T-helper 2 cell treated with Interferon-gamma antibody and Interleukin-4, amounts not matched to agents 100 ng/mL and 5 ng/mL, for 36 hours (primary cell): ENCODE results near the gene SLC6A2. TPM values are rescaled to one million over a fixed set of nuclear protein-coding genes. Genes with fewer than 3 reads are reported as not detected.

Experiments
- intact Hi-C: fragments of 100-400 bp; cut with micrococcal nuclease; formaldehyde crosslinking; loops from one replicate; pipeline ENCODE4 v1.15.1; 2023
- total RNA-seq: library from RNA; stranded (reverse); gene quantifications from 2 replicates; pipeline ENCODE4 v1.2.3, GENCODE V29; 2022

SLC6A2 gene
- total RNA-seq, 1 donor from 2014 or later = not detected

DNA sequence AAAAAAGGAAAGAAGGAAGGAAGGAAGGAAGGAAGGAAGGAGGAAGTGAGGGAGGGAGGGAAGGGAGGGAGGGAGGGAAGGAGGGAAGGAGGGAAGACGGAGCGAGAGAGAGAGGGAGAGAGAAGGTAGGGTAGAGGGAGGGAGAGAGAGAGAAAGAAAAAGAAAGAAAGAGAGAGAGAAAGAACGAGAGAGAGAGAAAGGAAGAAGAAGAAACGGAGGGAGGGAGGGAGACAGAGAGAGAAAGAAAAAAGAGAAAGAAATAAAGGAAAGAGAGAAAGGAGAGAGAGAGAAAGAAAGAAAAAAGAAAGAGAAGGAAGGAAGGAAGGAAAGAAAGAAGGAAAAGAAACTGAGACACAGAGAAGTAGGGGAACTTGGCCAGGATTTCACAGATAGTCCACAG lies 8.4 kb upstream of the SLC6A2 start:
- intact Hi-C loops = no loop called here

DNA sequence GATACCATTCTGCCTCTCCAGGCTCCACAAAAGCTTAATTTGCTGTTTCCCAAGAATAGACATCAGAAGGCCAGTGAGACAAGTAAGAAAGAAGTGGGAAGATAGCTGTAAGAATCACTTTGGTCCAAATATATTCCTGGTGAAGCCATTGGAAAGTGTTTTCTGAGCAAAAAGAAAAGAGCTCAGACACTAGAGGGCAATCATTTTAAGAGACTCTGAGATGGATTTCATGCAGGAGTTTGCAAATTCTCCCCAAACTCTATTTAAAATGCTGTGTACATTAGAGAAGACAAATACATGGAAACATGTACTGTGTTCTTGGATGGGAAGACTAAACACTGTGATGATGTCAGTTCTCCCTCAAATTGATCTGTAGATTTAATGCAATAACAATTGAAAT lies 8.0 kb upstream of the SLC6A2 start:
- intact Hi-C loops = no loop called here

DNA sequence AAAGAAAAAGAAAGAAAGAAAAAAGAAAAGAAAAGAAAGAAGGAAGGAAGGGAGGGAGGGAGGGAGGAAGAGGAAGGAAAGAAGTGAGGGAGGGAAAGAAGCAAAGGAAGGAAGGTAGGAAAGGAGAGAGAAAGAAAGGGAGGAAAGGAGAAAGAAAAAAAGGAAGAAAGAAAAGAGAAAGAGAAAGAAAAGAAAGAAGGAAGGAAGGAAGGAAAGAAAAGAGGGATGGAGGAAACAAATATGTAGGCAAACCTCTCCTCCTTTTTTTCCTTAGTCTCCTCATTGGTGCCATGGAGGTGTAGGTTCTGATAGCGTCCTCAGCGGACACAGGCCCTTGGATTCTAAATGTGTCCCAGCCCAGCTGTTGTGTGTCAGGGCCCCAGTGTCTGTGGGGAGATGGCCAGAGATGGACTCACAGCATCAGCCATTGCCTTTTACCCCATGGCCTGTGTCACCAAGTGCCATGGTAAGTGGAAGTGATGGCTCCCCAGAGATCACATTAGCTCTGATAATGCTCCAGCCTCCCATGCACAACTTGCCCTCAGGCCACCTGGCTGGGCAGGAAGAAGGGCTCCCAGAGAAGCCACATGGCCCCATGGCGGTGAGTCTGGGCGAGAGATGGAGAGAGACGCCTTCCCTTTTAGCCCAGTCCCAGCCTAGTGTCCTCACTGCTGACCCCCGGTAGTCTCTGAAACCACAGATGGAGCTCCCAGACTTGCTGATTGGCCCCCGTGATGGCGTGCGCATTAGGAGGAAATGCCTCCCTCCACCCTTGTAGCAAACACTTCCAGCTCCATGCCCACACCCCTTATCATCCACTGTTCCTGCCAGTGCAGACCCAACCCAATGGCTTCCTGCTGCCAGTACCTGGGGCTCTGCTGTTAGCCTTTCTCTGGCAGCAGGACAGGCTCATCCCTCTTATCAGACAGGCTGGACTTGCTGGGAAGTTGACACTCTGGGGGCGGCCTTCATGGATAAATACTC lies 3.7 kb upstream of the SLC6A2 start:
- intact Hi-C loops = no loop called here

DNA sequence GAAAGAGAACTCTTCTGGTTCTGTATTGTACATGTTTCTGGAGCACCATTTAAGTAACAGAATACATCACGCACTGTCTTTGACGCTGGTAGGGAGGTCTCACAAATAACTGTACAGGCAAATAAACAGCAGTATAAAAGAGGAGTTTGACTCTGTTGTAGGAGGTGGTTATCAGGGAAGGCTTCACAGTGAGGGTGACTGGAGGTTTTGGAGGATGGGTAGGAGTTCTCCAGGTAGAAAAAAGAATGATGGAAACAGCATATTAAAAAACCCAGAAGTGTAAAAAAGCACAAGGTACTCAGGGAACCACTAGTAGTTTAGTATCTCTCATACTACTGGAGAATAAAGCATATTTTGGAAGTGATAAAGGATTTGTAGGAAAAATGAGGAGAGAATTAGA lies 2.7 kb upstream of the SLC6A2 start:
- intact Hi-C loops = no loop called here

DNA sequence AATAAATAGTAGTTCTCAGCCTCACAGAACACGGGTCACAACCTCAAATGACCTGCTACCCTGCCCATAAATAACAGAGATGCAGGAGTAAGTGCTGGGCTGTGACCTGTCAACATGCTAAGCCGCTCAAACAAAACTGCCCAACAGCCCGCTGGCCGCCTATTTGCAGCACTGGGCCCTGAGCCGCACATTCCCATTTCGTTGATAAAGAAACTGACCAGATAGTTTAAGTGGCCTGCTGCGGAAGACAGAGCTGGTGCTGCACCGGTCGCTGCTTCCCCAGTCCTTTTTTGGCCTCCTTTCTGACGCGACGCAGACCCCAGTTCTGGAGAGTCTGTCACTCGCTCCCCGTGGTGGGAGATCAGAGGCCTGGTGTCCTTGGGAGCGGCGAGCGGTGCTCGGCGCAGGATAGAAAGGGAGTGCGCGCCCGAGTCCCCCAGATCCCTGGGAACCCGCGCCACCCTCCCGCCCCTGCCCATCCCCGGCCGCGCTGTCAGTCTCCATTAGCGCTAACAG lies 349 bp upstream of the SLC6A2 start:
- intact Hi-C loops = no loop called here

DNA sequence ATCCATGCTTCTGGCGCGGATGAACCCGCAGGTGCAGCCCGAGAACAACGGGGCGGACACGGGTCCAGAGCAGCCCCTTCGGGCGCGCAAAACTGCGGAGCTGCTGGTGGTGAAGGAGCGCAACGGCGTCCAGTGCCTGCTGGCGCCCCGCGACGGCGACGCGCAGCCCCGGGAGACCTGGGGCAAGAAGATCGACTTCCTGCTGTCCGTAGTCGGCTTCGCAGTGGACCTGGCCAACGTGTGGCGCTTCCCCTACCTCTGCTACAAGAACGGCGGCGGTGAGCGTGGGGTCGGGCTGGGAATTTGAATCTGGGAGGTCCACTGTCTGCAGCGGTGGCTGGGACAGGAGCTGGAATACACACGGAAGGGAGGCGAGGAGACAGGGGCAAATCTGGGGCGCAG lies 904 bp downstream of the SLC6A2 start:
- intact Hi-C loops = no loop called here

DNA sequence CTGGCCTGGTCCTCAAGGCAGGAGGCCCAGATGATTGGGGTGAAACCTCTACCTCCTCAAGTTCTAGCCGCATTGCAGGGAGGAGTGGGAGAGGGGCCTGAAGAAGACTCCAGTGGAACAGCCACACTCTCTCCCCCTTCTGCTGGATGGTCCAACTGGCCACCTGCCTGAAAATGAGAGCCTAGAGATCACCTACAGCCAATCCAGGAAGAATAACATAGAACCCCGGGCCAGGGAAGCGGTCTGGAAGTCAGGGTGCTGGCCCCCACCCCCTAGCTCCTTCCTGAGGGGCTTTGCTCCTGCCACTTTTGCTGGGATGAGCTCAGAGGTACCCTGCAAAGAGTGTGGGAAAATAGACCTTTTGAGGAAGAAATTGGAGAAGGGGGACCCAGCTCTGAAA lies 1.8 kb downstream of the SLC6A2 start:
- intact Hi-C loops = no loop called here

DNA sequence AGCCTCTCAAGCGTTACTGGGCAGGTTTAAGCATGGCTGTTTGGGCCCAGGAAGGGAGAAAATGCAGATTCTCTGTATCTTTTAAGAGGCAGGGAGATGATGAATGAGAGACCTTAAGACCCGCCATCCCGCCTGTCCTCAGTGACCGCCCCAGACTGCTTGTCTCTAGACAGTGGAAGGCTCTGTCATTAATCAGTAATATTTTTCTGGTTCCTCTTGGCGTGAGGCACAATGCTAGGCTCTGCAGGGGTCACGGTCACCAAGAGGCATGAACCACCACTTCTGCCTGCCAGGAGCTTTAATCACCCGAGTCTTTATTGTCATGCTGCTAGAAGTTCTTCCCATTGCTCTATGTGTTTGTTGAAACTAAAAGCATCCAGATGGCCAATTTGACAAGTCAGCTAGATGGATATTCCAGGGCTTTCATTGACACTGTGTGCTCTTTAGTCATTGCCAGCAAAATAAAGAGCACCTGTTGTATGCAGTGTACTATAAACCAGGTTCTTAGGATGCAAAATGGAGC lies 3.2 kb downstream of the SLC6A2 start:
- intact Hi-C loops = no loop called here

DNA sequence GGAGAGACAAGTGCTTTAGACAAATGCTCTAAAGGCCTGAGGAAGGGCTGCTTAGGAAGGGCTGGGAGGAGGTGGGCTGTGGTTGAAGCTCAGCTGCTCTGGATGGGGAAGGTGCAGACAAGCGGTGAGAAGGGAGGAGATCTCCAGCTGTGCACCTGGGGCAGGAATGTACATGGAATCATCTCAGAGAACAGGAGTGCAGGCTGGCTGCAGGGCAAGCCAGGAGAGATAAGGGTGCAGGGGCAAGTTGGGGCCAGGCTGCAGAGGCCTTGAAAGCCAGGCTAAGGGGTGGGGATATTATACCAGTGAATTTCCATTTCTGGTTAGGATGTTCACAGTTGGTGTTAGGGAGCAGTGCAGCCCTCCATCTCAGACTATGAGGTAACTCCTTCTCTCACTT lies 4.2 kb downstream of the SLC6A2 start:
- intact Hi-C loops = no loop called here

DNA sequence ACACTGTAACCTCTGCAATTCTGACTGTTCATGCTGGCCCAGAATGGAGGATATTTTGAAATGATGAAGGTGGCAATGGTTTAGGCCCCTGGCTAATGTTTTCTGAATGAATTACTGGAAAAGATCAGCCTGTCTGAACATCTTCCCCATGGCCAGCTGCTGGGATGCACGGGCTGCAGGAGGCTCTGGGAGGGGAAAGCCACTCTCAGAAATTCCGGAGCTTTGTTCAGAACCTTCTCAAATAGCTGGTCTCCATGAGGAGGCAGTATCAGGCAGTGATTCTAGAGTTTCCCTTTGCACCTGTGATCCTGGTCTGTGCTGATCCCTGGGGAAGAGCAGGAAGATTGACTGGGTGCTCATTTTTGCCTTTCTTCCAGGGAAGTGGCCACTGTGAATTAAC lies 5.0 kb downstream of the SLC6A2 start:
- intact Hi-C loops = no loop called here

DNA sequence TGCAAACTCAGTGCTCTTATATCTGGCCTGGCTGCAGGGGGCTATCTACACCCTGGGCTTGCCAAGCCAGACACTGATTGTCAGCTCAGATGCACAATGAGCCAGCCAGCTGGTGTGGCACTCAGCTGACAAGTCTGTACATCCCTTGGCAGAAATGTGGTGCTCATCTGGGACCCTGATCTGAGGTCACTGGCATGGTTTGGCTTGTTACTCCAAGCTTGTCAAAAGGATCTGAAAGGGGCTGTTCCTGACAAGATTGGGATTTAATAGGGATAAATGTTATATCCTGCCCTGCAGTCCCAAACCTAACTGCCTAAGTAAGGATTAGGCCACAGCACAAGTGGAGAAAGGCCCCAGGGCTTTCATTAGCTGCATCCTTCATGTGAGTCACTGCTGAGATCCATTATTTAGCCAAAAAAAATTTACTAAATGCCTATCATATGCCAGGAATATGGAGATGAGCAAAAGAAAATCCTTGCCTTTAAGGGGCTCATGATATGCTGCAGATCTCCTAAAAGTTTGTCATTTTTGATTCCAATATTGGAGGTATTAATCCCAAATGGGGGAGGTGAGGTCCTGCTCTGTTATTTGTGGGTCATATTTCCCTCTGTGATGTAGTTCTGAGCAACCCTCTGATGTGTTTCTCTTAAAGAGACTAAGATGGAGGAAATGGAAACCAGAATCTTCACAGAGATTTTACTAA lies 6.3 kb downstream of the SLC6A2 start:
- intact Hi-C loops = no loop called here

DNA sequence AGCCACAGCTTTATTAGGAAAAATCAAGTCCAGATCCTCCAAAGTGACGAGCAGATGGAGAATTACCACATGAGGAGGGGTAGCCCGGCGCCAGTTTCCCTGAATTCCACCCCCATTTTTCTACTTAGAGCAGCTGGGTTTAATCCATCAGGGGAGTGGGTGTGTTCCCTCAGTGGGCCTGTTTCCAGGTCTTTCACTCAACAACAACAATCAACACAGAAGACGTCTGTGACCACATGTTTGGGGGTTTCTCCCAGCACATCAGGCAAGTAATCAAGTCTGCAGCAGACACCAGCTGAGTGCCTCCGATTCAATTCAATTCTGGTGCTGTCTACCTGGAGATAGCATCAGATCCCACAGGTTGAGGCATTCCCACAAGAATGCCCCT lies 6.8 kb downstream of the SLC6A2 start:
- intact Hi-C loops = no loop called here

DNA sequence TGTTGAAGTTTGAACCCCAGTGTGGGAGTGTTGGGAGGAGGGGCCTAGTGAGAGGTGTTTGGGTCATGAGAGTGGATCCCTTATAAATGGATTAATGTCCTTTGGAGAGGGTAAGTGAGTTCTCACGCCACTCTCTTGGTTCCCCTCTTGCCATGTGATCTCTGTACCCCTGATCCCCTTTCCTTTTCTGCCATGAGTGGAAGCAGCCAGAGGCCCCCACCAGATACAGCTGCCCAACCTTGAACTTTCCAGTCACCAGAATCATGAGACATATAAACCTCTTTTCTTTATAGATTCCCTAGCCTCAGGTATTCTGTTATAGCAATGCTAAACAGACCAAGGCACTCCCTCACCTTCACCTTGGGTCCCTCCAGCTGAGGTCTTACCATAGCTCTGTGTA lies 7.4 kb downstream of the SLC6A2 start:
- intact Hi-C loops = no loop called here

DNA sequence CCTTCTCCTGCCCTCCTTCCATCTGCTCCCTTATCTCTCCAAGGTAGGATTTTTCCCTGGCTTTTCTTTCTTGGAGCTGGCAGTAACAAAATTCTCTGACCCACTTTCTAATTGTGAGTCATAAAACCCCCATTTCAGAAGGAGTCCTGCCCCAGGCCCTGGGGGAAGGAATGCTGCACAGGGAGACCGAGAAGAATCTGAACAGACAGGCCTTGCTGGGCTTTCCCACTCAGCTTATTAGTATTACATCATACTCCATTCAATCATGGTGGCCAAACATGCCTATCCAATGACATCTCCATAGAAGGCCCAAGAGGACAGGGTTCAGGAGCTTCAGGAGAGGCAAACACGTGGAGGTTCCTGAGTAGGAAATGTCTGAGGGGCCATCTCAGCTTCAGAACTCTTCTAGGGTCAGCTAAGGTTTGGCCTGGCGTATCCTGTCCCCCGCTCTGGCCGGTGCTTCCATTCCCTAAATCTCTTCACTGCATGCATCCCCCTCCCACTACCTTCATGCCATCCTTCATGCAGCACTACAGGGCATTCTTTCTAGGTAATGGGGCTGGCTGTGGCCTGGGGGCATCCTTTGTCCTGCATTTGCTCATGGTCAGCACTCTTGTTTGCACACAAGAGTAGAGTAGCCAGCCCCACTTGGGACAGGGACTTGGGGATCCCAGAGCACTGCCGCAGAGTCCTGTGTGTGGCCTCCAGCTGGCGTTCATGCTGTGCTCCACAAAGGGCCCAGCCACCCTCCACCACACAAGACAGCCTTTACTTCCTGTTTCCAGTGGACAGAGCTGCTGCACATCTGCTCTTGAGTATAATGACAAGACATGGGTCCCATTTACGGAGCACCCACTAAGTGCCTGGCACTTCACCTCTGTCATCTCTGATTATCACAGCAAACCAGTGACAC lies 8.2 kb downstream of the SLC6A2 start:
- intact Hi-C loops = no loop called here

DNA sequence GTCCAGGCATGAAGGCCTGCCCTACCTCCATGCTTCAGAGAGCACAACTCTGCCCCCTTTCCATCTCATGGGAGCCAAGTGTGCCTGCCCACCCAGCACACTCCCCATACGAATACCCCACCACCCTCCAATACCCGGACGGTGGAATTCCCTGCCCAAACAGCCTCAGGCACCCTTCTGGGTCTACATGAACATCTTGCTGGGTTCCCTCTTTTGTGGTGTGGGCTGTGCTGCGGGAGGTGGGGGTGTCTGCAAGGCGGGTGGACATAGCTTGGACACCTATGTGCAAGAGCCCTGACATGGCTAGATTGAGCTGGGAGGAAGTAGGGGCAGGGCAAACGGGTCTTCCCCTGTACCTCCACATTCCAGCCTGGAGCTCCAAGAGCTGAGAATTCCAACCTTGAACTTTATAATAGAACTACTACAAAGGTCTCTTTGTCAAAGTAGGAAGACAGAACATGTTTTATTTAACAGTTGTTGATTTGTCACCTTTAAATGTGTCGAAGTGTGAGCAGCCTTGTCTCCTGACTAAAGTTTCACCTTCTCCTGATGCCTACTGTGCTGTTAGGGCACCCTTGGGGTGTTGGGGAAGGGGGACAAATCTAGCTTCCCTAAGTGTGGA lies 9.1 kb downstream of the SLC6A2 start:
- intact Hi-C loops = no loop called here

DNA sequence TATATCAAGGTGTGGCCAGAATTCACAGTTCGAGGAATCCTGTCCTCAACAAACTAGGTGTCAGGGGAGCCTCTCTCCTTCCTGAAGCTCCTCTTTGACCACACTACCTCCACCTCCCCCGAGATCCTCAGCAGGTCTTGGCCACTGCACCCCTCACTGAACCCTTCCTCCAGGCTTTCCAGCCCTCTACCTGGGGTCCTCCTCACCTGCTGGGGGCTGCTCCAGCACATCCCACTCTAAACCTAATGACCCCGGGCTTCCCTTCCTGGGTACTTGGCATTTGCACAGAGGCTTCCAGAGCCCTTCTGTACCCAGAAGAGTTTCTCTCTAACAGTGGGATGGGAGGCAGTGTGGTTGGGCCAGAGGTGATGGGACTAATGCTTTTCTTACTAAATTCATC lies 9.7 kb downstream of the SLC6A2 start:
- intact Hi-C loops = no loop called here

DNA sequence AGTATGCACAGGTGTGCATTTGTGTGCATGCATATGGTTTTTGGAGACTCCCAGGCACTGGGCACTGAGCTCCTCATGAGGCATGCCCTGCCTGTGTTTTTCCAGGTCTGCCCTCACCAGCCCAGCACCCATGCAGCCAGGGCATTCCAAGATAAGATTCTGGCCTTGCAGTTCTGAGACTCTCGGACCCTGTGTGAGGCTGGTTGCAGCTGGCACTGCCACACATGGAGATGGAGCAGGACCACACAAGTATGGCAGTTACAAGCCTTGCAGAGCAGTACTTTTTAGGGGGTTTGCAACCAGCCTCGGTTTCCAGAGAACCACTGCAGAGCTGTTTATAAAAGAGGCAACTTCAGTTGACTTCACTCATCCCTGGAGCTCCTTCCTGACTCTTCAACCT lies 10.2 kb downstream of the SLC6A2 start:
- intact Hi-C loops = no loop called here

DNA sequence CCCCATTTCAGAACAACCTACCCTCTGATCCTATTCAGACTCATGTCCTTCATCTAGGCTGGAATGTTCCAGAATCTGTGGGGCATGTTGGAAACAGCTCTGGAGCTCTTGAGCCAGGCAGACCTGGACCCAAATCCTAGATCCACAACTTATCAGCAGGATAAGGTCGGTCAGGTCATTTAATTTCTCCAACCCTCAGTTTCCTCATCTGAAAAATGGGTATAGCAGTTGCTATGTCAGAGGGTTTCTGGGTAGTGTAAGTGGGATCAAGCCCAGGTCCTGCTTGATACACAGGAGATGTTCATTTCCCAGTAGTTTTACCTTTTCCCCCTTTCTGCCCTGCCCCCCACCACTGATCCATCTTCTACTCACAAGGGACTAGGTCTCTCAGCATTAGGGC lies 12.0 kb downstream of the SLC6A2 start:
- intact Hi-C loops = no loop called here

DNA sequence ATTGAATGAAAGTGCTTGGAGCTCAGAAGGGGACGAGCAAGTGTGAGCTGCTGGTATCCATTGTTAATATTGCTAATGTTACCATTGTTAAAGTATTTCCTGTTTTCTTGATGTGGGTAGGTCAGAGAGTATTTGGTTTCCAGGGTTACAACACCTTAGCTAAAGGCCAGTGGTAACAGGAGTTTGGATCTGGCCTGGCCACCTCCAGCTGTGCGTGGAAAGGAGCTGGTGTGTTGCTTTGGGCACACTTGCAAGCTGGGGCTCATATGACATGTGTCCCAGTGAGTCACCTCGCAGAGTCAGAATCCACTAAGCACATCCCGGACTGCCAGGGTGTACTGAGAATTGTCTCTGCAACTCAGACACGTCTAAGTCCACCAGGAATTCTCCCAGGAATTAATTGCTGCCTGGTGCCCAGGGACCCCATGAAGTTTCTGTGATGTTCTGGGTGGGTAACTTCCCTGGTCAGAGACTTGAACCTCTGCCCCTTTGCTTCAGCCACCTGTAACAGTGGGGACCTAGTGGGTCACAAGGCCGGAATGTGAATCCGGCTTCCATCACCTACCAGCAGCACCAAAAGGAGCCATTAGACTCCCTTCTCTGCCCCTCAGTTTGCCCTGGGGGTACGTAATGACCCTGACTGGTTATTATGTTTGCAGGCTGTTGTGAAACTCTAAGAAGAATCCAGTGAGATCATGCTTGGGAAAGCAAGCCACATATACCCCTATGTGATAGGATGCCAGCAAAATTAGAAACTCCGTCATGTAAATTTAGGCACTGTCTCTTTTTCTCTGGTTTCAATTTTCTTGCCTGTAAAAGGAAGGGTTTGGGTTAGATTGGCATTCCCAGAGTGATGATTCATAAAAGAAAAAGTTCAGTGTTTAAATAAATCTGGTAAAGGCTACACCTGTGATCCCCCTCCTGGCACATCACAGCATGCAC lies 12.8 kb downstream of the SLC6A2 start:
- intact Hi-C loops = no loop called here
